Vagina (tissue), 2 donors: ENCODE data around the gene ABCA8.

Source experiments
- CTCF ChIP-seq, 3 experiments: fragments of 450-650 bp in 2 of 3; fragments of 200-600 bp in 1 of 3; sonication (generic) in 1 of 3; IDR thresholded peaks; one replicate each; pipeline ENCODE4 v1.5.1; 2017 to 2019; ENCODE audit warnings: antibody characterized with exemption in 3 of 3, mild to moderate bottlenecking in 2 of 3, moderate library complexity in 2 of 3
- POLR2A ChIP-seq, 2 donors: fragments of 450-650 bp; IDR thresholded peaks; one replicate each; pipeline ENCODE4 v1.6.1; 2017; ENCODE audit warnings: antibody characterized with exemption in 2 of 2, mild to moderate bottlenecking in 2 of 2, moderate library complexity in 2 of 2
- POLR2AphosphoS5 ChIP-seq, 2 donors: sonication (generic); formaldehyde crosslinking; IDR thresholded peaks; one replicate each; pipeline ENCODE4 v1.9.0; 2017; ENCODE audit warnings: antibody characterized with exemption in 2 of 2, mild to moderate bottlenecking in 2 of 2, low read depth in 1 of 2; ENCODE audit not compliant: insufficient read depth in 1 of 2

GRCh38 chr17:68987966-68988365, 32.8 kb upstream of the ABCA8 start:
- TF ChIP-seq CTCF (IDR thresholded peaks at IDR 0.05) (no peak), POLR2A (IDR thresholded peaks at IDR 0.05) (no peak), POLR2AphosphoS5 (IDR thresholded peaks at IDR 0.05; ENCODE audit: insufficient read depth in 1 of 2, low read depth in 1 of 2) (no peak)
